Tibial nerve (tissue), 3 donors: ENCODE data around the gene SLC35F5.

Experiments
- POLR2A ChIP-seq, 2 donors: fragments of 450-650 bp; IDR thresholded peaks; one replicate each; pipeline ENCODE4 v1.6.1; 2017; ENCODE audit warnings: antibody characterized with exemption in 2 of 2, mild to moderate bottlenecking in 2 of 2, moderate library complexity in 2 of 2
- TF ChIP-seq, protein P1 (sequence below), 5 experiments: fragments of 200-600 bp in 3 of 5; fragments of 450-650 bp in 2 of 5; sonication (generic) in 3 of 5; IDR thresholded peaks; one replicate each; pipeline ENCODE4 v1.5.1; 2016 to 2019; ENCODE audit warnings: antibody characterized with exemption in 5 of 5, mild to moderate bottlenecking in 3 of 5, moderate library complexity in 2 of 5

DNA sequence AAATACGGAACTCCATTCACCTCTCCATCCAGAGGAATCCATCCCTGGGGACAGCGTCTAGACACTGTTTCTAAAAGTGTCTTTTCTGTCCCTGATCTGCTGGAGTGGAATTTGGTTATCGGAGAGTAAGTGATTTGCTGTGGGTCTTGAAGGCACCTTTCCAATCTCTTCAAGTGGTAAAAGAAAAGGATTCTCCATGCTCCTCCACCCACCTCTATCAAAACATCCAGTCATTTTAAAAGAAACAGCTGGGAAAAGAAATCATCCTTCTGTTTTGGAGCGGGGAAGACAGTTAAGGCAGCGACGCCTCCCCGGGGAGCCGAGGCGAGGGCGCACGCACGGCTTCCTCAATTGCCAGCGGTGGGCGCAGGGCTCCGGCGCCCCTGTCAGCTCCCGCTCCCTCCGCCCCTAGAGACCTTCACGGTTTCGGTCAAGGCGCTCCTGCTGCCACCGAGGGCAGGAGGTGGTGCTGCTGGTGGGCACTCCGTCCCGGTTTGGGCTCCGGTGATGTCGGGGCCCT, 547 bp downstream of the SLC35F5 start:
- TF ChIP-seq POLR2A (IDR thresholded peaks at IDR 0.05) = no peak
- TF ChIP-seq, protein P1, sequence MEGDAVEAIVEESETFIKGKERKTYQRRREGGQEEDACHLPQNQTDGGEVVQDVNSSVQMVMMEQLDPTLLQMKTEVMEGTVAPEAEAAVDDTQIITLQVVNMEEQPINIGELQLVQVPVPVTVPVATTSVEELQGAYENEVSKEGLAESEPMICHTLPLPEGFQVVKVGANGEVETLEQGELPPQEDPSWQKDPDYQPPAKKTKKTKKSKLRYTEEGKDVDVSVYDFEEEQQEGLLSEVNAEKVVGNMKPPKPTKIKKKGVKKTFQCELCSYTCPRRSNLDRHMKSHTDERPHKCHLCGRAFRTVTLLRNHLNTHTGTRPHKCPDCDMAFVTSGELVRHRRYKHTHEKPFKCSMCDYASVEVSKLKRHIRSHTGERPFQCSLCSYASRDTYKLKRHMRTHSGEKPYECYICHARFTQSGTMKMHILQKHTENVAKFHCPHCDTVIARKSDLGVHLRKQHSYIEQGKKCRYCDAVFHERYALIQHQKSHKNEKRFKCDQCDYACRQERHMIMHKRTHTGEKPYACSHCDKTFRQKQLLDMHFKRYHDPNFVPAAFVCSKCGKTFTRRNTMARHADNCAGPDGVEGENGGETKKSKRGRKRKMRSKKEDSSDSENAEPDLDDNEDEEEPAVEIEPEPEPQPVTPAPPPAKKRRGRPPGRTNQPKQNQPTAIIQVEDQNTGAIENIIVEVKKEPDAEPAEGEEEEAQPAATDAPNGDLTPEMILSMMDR (IDR thresholded peaks at IDR 0.05) = no peak
